Peyer's patch (tissue), 4 donors: Measurements from ENCODE around the gene CTBP2.

Experiments used
- POLR2A ChIP-seq, 2 donors: fragments of 450-650 bp; IDR thresholded peaks; one replicate each; pipeline ENCODE4 v1.5.1; 2017; ENCODE audit warnings: antibody characterized with exemption in 2 of 2, mild to moderate bottlenecking in 2 of 2, moderate library complexity in 2 of 2
- TF ChIP-seq, protein P1 (sequence below), 6 experiments: fragments of 450-650 bp in 4 of 6; fragments of 200-600 bp in 2 of 6; sonication (generic) in 1 of 6; IDR thresholded peaks; one replicate each; pipeline ENCODE4 v1.5.1; 2017 to 2019; ENCODE audit warnings: antibody characterized with exemption in 6 of 6, mild to moderate bottlenecking in 3 of 6, moderate library complexity in 1 of 6

DNA sequence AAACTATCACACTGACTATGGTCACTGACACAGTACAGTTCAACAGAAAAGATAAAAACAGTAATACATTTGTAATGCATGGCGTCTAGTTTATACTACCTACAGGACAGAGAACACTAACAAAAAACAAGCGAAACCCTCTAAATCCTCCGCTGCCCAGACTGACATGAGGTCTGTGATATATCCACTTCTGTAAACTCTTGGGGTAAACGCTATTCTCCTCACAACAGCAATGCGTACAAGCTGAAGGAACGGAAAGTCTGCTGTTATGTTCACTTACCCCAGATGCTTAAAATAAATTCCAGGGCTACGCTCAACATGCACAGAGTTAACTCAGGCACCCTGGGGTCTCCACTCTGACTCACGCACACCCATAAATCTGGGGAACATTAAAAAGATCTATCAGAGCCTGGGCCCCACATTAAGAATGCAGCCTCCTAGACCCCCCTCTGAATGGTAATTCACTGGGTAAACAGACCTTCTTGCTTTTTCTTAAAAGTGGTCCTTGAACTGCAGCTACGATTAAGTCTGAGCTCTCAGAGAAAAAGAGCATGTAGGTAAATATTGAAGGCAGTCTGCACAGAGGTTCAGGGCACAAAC, 105.6 kb downstream of the CTBP2 start:
- TF ChIP-seq, protein P1, sequence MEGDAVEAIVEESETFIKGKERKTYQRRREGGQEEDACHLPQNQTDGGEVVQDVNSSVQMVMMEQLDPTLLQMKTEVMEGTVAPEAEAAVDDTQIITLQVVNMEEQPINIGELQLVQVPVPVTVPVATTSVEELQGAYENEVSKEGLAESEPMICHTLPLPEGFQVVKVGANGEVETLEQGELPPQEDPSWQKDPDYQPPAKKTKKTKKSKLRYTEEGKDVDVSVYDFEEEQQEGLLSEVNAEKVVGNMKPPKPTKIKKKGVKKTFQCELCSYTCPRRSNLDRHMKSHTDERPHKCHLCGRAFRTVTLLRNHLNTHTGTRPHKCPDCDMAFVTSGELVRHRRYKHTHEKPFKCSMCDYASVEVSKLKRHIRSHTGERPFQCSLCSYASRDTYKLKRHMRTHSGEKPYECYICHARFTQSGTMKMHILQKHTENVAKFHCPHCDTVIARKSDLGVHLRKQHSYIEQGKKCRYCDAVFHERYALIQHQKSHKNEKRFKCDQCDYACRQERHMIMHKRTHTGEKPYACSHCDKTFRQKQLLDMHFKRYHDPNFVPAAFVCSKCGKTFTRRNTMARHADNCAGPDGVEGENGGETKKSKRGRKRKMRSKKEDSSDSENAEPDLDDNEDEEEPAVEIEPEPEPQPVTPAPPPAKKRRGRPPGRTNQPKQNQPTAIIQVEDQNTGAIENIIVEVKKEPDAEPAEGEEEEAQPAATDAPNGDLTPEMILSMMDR (IDR thresholded peaks at IDR 0.05), result no peak
- no peak for TF ChIP-seq POLR2A (IDR thresholded peaks at IDR 0.05)
